ENCODE results near the gene PRCP. TPM values are rescaled to one million over a fixed set of nuclear protein-coding genes. Genes with fewer than 3 reads are reported as not detected.

PRCP gene
- total and polyA plus RNA-seq, 4 donors, result 27.3 to 55.2 (median 41.2) TPM

DNA sequence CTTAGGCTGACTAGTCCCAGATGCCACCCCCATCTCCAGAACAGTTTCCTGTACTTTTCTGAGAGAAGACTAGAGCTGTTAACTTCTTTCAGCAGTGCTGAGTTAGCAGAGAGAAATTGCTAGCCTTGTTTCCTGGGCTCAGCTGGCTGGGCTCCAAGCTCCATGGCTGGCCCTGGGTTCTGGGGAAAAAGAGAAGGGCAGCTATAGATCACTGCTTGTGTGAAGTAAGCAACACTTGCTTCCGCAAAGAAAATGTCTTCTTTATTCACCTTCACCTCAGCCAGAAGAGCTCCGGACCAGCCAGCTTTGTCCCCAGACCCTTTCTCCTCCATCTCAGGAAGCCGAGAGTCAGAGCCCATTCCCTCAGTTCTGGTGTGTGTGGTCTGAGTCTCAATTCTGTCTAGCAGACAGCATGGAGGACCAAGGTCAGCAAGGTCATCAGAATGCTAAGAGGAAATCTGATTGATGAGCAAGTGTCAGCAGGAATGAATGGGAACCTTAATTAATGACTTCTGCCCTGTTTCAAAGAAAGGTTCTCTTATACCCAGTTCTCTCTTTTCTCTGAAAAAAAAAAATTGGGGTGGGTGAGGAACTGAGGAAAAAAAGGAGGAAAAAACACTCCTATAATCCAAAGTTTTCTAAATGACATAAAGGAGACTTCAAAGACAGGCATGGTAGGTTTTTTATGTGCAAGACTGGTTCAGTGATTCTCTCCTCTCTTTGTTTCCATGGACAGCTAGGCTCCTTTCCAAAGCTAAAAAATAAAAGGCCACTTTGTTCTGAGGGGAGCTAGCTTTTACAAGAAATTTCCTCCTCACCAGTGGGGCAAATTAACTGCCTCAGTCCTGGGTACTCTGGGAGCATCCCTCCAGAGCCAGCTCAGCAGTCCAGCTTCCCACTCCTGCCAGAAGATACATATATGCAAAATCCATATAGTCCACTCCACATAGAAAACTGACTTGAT, 103.0 kb downstream of the PRCP start:
- H3K4me3 ChIP-seq (ENCODE audit: low read depth in 1 of 3, low read length in 3 of 3), result no peak overlapping the region
- no peaks in the 10 kb centered on the region for H3K27me3 ChIP-seq (ENCODE audit: control insufficient read depth in 4 of 4, insufficient read depth in 4 of 4, low read length in 3 of 4)
- TF ChIP-seq, protein P1, sequence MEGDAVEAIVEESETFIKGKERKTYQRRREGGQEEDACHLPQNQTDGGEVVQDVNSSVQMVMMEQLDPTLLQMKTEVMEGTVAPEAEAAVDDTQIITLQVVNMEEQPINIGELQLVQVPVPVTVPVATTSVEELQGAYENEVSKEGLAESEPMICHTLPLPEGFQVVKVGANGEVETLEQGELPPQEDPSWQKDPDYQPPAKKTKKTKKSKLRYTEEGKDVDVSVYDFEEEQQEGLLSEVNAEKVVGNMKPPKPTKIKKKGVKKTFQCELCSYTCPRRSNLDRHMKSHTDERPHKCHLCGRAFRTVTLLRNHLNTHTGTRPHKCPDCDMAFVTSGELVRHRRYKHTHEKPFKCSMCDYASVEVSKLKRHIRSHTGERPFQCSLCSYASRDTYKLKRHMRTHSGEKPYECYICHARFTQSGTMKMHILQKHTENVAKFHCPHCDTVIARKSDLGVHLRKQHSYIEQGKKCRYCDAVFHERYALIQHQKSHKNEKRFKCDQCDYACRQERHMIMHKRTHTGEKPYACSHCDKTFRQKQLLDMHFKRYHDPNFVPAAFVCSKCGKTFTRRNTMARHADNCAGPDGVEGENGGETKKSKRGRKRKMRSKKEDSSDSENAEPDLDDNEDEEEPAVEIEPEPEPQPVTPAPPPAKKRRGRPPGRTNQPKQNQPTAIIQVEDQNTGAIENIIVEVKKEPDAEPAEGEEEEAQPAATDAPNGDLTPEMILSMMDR (IDR thresholded peaks at IDR 0.05; ENCODE audit: low read depth, low read length, missing input control), result no peak
- TF ChIP-seq, protein P2, sequence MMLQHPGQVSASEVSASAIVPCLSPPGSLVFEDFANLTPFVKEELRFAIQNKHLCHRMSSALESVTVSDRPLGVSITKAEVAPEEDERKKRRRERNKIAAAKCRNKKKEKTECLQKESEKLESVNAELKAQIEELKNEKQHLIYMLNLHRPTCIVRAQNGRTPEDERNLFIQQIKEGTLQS (IDR thresholded peaks at IDR 0.05), result no peak
- TF ChIP-seq YY1 (IDR thresholded peaks at IDR 0.05) (no peak), RXRA (IDR thresholded peaks at IDR 0.05) (no peak), JUND (IDR thresholded peaks at IDR 0.05) (no peak), EGR1 (IDR thresholded peaks at IDR 0.05; ENCODE audit: low read depth in 2 of 2) (no peak), SP1 (IDR thresholded peaks at IDR 0.05) (no peak), MAX (IDR thresholded peaks at IDR 0.05) (no peak), NR2F2 (IDR thresholded peaks at IDR 0.05) (no peak), RAD21 (IDR thresholded peaks at IDR 0.05) (no peak), HNF4A (conservative IDR thresholded peaks at IDR 0.05) (no peak), FOXA2 (IDR thresholded peaks at IDR 0.05) (no peak), FOXA1 (IDR thresholded peaks at IDR 0.05) (no peak), TAF1 (conservative IDR thresholded peaks at IDR 0.05) (no peak)
- TF ChIP-seq, protein P3, sequence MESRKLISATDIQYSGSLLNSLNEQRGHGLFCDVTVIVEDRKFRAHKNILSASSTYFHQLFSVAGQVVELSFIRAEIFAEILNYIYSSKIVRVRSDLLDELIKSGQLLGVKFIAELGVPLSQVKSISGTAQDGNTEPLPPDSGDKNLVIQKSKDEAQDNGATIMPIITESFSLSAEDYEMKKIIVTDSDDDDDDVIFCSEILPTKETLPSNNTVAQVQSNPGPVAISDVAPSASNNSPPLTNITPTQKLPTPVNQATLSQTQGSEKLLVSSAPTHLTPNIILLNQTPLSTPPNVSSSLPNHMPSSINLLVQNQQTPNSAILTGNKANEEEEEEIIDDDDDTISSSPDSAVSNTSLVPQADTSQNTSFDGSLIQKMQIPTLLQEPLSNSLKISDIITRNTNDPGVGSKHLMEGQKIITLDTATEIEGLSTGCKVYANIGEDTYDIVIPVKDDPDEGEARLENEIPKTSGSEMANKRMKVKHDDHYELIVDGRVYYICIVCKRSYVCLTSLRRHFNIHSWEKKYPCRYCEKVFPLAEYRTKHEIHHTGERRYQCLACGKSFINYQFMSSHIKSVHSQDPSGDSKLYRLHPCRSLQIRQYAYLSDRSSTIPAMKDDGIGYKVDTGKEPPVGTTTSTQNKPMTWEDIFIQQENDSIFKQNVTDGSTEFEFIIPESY (IDR thresholded peaks at IDR 0.05), result no peak
- TF ChIP-seq, protein P4, sequence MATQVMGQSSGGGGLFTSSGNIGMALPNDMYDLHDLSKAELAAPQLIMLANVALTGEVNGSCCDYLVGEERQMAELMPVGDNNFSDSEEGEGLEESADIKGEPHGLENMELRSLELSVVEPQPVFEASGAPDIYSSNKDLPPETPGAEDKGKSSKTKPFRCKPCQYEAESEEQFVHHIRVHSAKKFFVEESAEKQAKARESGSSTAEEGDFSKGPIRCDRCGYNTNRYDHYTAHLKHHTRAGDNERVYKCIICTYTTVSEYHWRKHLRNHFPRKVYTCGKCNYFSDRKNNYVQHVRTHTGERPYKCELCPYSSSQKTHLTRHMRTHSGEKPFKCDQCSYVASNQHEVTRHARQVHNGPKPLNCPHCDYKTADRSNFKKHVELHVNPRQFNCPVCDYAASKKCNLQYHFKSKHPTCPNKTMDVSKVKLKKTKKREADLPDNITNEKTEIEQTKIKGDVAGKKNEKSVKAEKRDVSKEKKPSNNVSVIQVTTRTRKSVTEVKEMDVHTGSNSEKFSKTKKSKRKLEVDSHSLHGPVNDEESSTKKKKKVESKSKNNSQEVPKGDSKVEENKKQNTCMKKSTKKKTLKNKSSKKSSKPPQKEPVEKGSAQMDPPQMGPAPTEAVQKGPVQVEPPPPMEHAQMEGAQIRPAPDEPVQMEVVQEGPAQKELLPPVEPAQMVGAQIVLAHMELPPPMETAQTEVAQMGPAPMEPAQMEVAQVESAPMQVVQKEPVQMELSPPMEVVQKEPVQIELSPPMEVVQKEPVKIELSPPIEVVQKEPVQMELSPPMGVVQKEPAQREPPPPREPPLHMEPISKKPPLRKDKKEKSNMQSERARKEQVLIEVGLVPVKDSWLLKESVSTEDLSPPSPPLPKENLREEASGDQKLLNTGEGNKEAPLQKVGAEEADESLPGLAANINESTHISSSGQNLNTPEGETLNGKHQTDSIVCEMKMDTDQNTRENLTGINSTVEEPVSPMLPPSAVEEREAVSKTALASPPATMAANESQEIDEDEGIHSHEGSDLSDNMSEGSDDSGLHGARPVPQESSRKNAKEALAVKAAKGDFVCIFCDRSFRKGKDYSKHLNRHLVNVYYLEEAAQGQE (IDR thresholded peaks at IDR 0.05), result no peak
- no peaks in the 10 kb centered on the region for H3K36me3 ChIP-seq (ENCODE audit: control insufficient read depth in 4 of 4, insufficient read depth in 3 of 4, low read depth in 1 of 4, low read length in 3 of 4)
- WGBS, result 55% methylated on average over 3 of the region's 3 CpGs
- no peak overlapping the region for H3K27ac ChIP-seq (ENCODE audit: low read depth in 1 of 2, low read length in 2 of 2)
- no peak overlapping the region for H3K9ac ChIP-seq (ENCODE audit: low read depth in 1 of 2, low read length in 2 of 2)
- DNase-seq (ENCODE audit: low spot score), result no peak
- no peaks in the 10 kb centered on the region for H3K9me3 ChIP-seq (ENCODE audit: control insufficient read depth in 4 of 4, low read length in 3 of 4)
- H3K4me1 ChIP-seq (ENCODE audit: control insufficient read depth in 4 of 4, insufficient read depth in 4 of 4, low read length in 3 of 4), result no peaks in the 10 kb centered on the region
